ENCODE data around the gene NOSIP.

Gene NOSIP

GRCh38 chr19:49554701-49555181, 25.6 kb downstream of the NOSIP start:
- H3K4me3 Mint-ChIP-seq: peak overlapping the region; percentile 59
- peaks cover 77% of the 10 kb centered on the region for H3K4me1 Mint-ChIP-seq

DNA sequence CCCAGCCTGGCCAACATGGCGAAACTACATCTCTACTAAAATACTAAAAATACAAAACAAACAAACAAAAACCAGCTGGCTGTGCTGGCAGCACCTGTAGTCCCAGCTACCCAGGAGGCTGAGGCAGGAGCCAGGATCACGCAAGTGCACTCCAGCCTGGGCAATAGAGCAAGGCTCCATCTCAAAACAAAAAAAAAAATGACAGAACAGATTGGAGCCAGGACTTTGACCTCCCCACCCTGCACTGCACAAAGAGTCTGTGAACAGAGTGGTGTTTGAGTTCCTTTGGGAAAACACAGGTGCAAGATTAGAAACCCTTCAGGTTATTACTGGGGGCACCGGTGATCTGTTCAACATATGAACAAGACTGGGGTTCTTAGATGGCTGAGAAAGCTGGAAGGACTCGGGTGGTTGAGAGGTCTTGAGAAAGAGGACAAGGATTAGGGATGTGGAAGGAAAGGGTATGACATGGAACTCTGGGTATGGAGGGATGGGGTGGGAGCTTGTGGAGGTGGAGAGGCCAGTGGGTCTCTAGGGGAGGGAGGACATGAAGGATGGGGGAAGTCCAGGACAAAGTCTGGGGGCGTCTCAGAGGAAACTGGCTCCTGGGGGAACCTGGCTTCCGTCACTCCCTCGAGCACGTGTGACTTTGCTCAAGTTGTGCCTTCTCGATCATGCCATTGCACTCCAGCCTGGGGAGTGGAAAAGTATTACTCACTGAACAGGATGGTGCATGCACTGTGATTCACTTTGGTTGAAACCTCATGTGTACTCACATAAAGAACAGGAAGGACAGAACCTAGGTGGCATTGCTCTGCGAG, 26.7 kb downstream of the NOSIP start:
- H3K9me3 Mint-ChIP-seq: no peaks in the 10 kb centered on the region
- H3K27me3 Mint-ChIP-seq: no peaks in the 10 kb centered on the region
- H3K4me3 Mint-ChIP-seq: peak overlapping the region; percentile 67
- peak; percentile 88 for ATAC-seq
- peak; percentile 61 for DNase-seq
- H3K27ac Mint-ChIP-seq: peak overlapping the region; percentile 99
- H3K36me3 Mint-ChIP-seq (ENCODE audit: low read depth): peaks cover 32% of the 10 kb centered on the region
- H3K4me1 Mint-ChIP-seq: peaks cover 75% of the 10 kb centered on the region

More at GRCh38 chr19:49554701-49555181, 25.6 kb downstream of the NOSIP start:
- peak; percentile 10 for ATAC-seq
- peaks cover 42% of the 10 kb centered on the region for H3K36me3 Mint-ChIP-seq (ENCODE audit: low read depth)
- peak overlapping the region; percentile 99 for H3K27ac Mint-ChIP-seq
- H3K27me3 Mint-ChIP-seq: no peaks in the 10 kb centered on the region
- DNase-seq: peak; percentile 61
- H3K9me3 Mint-ChIP-seq: no peaks in the 10 kb centered on the region

- H3K4me1 Mint-ChIP-seq: peaks cover 69% of the 10 kb centered on the region
Observed at GRCh38 chr19:49552749-49553148, 27.6 kb downstream of the NOSIP start.

DNA sequence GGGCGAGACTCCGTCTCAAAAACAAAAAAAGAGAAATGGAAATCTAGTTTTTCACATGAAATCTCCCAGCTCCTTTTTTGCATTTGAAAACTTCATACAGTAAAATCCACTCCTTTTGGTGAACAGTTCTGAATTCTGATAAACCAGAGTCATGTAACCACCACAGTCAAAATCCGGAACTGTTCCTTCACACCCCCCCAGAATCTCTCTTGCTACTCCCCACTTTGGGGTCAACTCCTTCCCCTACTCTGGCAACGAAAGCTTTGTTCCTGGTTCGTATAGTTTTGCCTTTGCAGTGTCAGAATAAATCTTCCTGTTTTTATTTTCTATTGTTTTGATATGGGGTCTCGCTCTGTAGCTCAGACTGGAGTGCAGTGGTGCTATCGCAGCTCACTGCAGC, 28.8 kb downstream of the NOSIP start:
- Mint-ChIP-seq H3K4me3 (no peak overlapping the region), H3K9me3 (no peaks in the 10 kb centered on the region), H3K36me3 (ENCODE audit: low read depth) (peaks cover 21% of the 10 kb centered on the region), H3K27ac (peak overlapping the region; percentile 72), H3K27me3 (no peaks in the 10 kb centered on the region), H3K4me1 (peaks cover 68% of the 10 kb centered on the region)
- DNase-seq (no peak), ATAC-seq (no peak)

More at GRCh38 chr19:49552749-49553148, 27.6 kb downstream of the NOSIP start:
- Mint-ChIP-seq H3K27ac (peak overlapping the region; percentile 99), H3K27me3 (no peaks in the 10 kb centered on the region), H3K9me3 (no peaks in the 10 kb centered on the region), H3K4me3 (peak overlapping the region; percentile 16), H3K36me3 (ENCODE audit: low read depth) (peaks cover 28% of the 10 kb centered on the region)
- no peak for ATAC-seq
- DNase-seq: no peak

- no peak for ATAC-seq
- peaks cover 47% of the 10 kb centered on the region for H3K4me1 Mint-ChIP-seq
- H3K9me3 Mint-ChIP-seq: no peaks in the 10 kb centered on the region
- peak overlapping the region; percentile 53 for H3K27ac Mint-ChIP-seq
- no peak for DNase-seq
- H3K4me3 Mint-ChIP-seq: no peak overlapping the region
- no peaks in the 10 kb centered on the region for H3K27me3 Mint-ChIP-seq
- peaks cover 8% of the 10 kb centered on the region for H3K36me3 Mint-ChIP-seq (ENCODE audit: low read depth)
Observed at GRCh38 chr19:49549045-49549444, 31.3 kb downstream of the NOSIP start.

DNA sequence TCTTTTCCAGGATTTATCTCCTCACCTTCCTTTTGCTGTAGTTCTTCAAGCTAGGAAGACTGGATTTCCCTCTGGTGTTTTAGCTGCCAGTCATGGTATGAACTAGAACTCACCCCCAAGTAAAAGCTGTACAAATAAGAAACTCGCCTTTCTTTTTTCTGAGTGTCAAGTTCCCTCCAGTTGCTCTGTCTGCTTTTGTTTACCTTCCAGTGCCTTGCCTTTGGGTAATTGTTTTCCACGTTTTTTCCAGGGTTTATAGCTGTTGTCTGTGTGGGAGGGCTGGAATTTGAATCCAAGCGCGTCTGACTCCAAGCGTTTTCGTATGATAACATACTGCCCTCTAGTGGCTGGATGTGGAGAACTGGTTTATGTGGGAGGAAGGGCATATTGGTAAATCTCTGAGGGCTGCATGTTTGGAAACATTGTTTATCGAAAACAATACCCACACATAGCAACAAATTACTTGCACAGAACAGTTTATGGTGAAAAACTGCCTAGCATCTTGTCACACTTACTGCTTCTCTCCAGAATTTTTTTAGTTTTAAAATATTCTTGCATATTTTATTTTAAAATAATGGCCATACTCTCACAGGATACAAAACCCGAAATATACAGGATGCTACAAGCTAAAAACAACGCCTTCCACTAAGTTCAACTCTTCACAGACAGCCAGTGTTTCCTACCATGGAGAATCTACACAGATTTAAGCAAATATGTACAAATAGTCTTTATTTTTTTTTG, 33.4 kb downstream of the NOSIP start:
- Mint-ChIP-seq H3K27me3 (no peaks in the 10 kb centered on the region), H3K4me1 (peaks cover 30% of the 10 kb centered on the region), H3K27ac (no peak overlapping the region)

DNA sequence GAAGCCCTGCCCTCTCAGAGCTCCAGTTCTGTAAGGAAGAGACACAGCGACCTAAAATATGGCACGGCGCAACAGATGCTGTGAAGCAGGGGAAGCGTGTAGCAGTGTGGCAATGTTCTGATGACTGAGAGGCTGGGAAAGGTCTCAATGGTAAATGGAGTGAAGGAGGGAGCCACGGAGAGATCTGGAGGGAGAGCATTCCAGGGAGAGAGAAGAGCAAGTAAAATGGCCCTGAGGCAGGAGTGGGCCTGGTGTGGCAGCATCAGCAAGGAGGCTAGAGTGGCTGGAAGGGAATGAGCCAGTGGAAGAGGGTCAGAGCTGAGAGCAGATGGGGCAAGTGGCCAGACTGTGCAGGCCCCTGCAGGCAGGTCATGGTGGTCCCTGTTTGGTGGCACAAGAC, 36.2 kb downstream of the NOSIP start:
- DNase-seq (no peak), ATAC-seq (no peak)
- no peak overlapping the region for H3K27ac Mint-ChIP-seq
- H3K4me3 Mint-ChIP-seq: no peak overlapping the region
- H3K4me1 Mint-ChIP-seq: peaks cover 14% of the 10 kb centered on the region
- H3K36me3 Mint-ChIP-seq (ENCODE audit: low read depth): peaks cover 2% of the 10 kb centered on the region
- H3K9me3 Mint-ChIP-seq: no peaks in the 10 kb centered on the region
- no peaks in the 10 kb centered on the region for H3K27me3 Mint-ChIP-seq

More for the DNA sequence above, 33.4 kb downstream of the NOSIP start:
- DNase-seq (peak; percentile 63), ATAC-seq (peak; percentile 68)
- Mint-ChIP-seq H3K4me3 (peak overlapping the region; percentile 7), H3K9me3 (no peaks in the 10 kb centered on the region), H3K36me3 (ENCODE audit: low read depth) (no peaks in the 10 kb centered on the region)

GRCh38 chr19:49543032-49543431, 37.3 kb downstream of the NOSIP start:
- Mint-ChIP-seq H3K27me3 (no peaks in the 10 kb centered on the region), H3K4me1 (peaks cover 7% of the 10 kb centered on the region), H3K9me3 (no peaks in the 10 kb centered on the region), H3K4me3 (no peak overlapping the region), H3K36me3 (ENCODE audit: low read depth) (peaks cover 2% of the 10 kb centered on the region), H3K27ac (no peak overlapping the region)
- ATAC-seq (no peak), DNase-seq (no peak)

DNA sequence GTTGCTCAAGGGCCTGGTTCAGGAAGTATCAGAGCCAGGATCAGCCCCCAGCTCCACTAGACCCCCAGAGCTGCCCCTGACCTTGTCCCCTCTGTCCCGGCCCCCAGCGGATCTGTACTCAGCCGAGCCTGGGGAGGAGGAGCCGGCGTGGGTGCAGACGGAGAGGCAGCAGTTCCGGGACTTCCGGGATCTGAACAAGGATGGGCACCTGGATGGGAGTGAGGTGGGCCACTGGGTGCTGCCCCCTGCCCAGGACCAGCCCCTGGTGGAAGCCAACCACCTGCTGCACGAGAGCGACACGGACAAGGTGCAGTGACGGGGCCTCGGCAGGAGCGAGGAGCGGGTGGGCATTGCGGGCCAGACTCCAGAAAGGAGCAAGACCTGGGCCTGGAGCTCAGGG, 37.9 kb downstream of the NOSIP start:
- Mint-ChIP-seq H3K27ac (no peak overlapping the region), H3K9me3 (no peaks in the 10 kb centered on the region), H3K4me3 (no peak overlapping the region), H3K4me1 (peaks cover 7% of the 10 kb centered on the region), H3K36me3 (ENCODE audit: low read depth) (peaks cover 2% of the 10 kb centered on the region), H3K27me3 (no peaks in the 10 kb centered on the region)
- ATAC-seq (no peak), DNase-seq (no peak)

DNA sequence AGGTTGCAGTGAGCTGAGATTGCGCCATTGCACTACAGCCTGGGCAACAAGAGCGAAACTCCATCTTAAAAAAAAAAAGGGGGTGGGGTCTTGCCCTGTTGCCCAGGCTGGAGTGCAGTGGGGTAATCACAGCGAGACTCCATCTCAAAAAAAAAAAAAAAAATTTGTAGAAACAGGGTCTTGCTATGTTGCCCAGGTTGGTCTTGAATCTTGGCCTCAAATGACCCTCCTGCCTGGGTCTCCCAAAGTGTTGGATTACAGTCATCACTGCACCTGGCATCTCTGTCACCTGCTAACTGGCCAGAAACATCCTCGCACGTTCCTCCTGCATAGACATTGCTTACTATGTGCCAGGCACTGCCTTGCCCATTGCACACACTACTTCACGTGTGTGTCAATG, 38.4 kb downstream of the NOSIP start:
- Mint-ChIP-seq H3K27ac (no peak overlapping the region), H3K4me1 (peaks cover 3% of the 10 kb centered on the region), H3K9me3 (no peaks in the 10 kb centered on the region)

GRCh38 chr19:49539192-49539952, 41.0 kb downstream of the NOSIP start:
- no peak overlapping the region for H3K27ac Mint-ChIP-seq
- H3K27me3 Mint-ChIP-seq: peaks cover 2% of the 10 kb centered on the region
- no peaks in the 10 kb centered on the region for H3K9me3 Mint-ChIP-seq
- DNase-seq (no peak), ATAC-seq (no peak)
- peaks cover 11% of the 10 kb centered on the region for H3K4me1 Mint-ChIP-seq
- no peak overlapping the region for H3K4me3 Mint-ChIP-seq
- peaks cover 2% of the 10 kb centered on the region for H3K36me3 Mint-ChIP-seq (ENCODE audit: low read depth)

More for the DNA sequence above, 38.4 kb downstream of the NOSIP start:
- Mint-ChIP-seq H3K4me3 (no peak overlapping the region), H3K27me3 (no peaks in the 10 kb centered on the region), H3K36me3 (ENCODE audit: low read depth) (peaks cover 2% of the 10 kb centered on the region)
- ATAC-seq: no peak
- no peak for DNase-seq

- Mint-ChIP-seq H3K36me3 (ENCODE audit: low read depth) (peaks cover 2% of the 10 kb centered on the region), H3K27ac (no peak overlapping the region), H3K4me3 (no peak overlapping the region), H3K4me1 (peaks cover 15% of the 10 kb centered on the region), H3K27me3 (peaks cover 2% of the 10 kb centered on the region), H3K9me3 (no peaks in the 10 kb centered on the region)
- DNase-seq (no peak), ATAC-seq (no peak)
Observed at GRCh38 chr19:49538643-49539042, 41.7 kb downstream of the NOSIP start.

DNA sequence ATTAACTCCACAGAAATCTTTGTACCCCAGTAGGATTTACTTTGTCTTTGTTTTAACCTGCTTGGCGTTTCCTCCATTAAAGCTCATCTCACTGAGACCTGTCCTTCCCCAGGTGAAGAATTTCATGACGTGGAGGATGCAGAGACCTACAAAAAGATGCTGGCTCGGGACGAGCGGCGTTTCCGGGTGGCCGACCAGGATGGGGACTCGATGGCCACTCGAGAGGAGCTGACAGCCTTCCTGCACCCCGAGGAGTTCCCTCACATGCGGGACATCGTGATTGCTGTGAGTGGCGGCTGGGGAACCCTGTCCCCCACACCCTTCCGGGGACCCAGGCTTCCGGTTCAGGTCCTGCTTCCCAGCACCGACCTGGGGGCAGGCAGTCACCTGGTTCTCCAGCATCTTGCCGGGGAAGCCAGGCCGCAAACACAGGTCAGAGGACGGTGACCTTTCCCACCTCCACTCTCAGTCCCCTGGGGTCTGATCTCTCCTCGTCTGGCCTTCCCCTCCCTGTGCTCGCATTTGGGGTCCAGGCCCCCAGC, 43.4 kb downstream of the NOSIP start:
- no peaks in the 10 kb centered on the region for H3K9me3 Mint-ChIP-seq
- H3K4me3 Mint-ChIP-seq: no peak overlapping the region
- H3K4me1 Mint-ChIP-seq: peaks cover 23% of the 10 kb centered on the region
- no peak overlapping the region for H3K27ac Mint-ChIP-seq
- ATAC-seq: no peak
- DNase-seq: no peak
- peaks cover 2% of the 10 kb centered on the region for H3K36me3 Mint-ChIP-seq (ENCODE audit: low read depth)
- peaks cover 2% of the 10 kb centered on the region for H3K27me3 Mint-ChIP-seq

Measured in activated naive CD8-positive, alpha-beta T cell treated with anti-CD3 and anti-CD28 coated beads, Interleukin-2, amount 50 U/mL, for 24 hours (primary cell).